Measurements from ENCODE around the gene STAM2.

STAM2 gene

DNA sequence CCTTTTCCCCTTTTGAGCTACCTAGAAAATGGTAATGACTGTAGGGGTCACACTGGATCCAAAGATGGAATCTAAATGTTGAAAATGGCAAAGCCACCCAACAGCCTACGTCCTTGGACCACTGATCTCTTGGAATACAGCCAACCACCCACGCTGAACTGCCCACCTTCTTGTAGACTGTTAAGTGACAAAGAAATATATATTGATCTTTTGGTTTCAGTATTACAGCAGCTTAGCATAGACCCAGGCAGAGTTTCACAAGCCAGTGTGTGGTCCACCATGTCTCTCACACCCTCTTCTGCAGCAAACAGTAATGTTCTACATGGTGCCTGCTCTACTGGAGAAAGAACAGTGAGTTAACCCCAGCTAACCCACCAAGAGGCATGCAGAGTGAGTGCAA is 96.9 kb downstream of the STAM2 start:
- TF ChIP-seq CTCF (IDR thresholded peaks at IDR 0.05; ENCODE audit: low read depth, low read length), result no peak
- H3K4me3 ChIP-seq (ENCODE audit: low read depth, low read length), result no peak overlapping the region

DNA sequence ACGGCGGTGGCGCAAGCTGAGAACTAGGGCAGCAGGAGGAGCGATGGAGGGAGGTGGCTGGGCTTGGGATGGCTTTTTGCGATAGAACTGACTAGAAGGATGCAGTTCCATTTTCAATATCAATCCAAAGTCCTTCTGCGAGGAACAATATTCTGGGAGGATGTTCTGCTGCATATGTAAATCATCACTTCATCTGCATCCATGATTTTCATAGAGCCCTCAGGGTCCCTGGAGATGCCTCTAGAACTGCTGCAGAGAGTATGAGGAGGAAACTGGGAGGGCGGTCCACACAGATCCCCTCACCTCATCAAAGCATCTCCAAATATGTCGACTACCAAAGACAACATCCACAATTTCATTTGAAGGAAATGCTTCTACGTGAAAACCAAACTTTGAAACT is 97.5 kb downstream of the STAM2 start:
- no peak for TF ChIP-seq CTCF (IDR thresholded peaks at IDR 0.05; ENCODE audit: low read depth, low read length)
- H3K4me3 ChIP-seq (ENCODE audit: low read depth, low read length), result no peak overlapping the region

GRCh38 chr2:152075461-152076050 is 100.0 kb downstream of the STAM2 start:
- no peak overlapping the region for H3K4me3 ChIP-seq (ENCODE audit: low read depth, low read length)
- no peak for TF ChIP-seq CTCF (IDR thresholded peaks at IDR 0.05; ENCODE audit: low read depth, low read length)

- no peak for TF ChIP-seq CTCF (IDR thresholded peaks at IDR 0.05; ENCODE audit: low read depth, low read length)
- no peak overlapping the region for H3K4me3 ChIP-seq (ENCODE audit: low read depth, low read length)
These were observed 103.6 kb downstream of the STAM2 start for GRCh38 chr2:152072011-152072410.

DNA sequence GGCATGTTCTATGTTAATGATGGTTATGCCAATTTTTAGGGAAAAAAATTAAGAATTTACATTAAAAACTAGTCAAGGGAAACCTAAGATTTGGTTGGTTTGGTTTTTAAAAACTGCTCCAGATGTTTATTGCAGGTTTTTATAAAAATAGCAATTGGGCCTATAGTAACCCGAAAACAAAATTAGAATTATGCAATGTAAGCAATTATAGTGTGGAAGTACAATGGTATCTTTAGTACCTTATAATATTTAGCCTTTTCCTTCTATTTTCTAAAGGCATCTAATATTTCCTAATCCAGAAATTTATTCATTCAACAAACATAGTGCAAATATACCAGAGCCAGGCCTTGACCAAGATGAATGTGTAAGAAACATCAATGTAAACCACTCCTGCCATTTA is 104.0 kb downstream of the STAM2 start:
- TF ChIP-seq CTCF (IDR thresholded peaks at IDR 0.05; ENCODE audit: low read depth, low read length), result no peak
- H3K4me3 ChIP-seq (ENCODE audit: low read depth, low read length), result no peak overlapping the region

DNA sequence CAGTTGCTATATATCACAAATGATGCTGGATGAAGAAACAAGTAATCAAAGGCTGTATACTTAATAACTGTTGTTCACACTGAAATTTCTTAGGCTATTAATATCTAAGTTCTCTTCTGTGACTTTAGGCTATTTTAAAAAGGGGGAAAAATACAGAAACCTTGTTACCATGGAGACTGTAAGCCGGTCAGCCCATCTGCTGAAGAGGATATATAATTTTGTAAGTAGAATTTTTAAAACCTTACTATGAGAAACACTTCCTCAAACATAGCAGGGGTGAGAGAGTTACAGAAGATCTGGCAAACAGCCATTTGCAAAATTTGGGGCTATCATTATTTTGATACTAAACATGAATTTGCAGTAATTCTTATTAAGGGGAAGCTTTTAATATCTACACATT is 104.5 kb downstream of the STAM2 start:
- no peak overlapping the region for H3K4me3 ChIP-seq (ENCODE audit: low read depth, low read length)
- no peak for TF ChIP-seq CTCF (IDR thresholded peaks at IDR 0.05; ENCODE audit: low read depth, low read length)

GRCh38 chr2:152068226-152068625 is 107.3 kb downstream of the STAM2 start:
- TF ChIP-seq CTCF (IDR thresholded peaks at IDR 0.05; ENCODE audit: low read depth, low read length), result no peak

More at GRCh38 chr2:152068226-152068625, 107.3 kb downstream of the STAM2 start:
- no peak overlapping the region for H3K4me3 ChIP-seq (ENCODE audit: low read depth, low read length)

All from WI38 (cell line).